IPS DF 4.7 (cell line): ENCODE data around the gene GRHL1.
A peak's percentile ranks its signal among the peaks of the same experiment; 100 is the strongest.
"Not testable (repeated sequence)": the region's sequence is repeated elsewhere in the genome, so short reads cannot be mapped to it uniquely, and the experiment has no call there.

ENCODE experiments used
- DNase-seq: peaks from one replicate; pipeline ENCODE4 v3.0.0-alpha.2; 2013; ENCODE audit warnings: low spot score; ENCODE audit errors: extremely low read depth

Gene GRHL1, protein sequence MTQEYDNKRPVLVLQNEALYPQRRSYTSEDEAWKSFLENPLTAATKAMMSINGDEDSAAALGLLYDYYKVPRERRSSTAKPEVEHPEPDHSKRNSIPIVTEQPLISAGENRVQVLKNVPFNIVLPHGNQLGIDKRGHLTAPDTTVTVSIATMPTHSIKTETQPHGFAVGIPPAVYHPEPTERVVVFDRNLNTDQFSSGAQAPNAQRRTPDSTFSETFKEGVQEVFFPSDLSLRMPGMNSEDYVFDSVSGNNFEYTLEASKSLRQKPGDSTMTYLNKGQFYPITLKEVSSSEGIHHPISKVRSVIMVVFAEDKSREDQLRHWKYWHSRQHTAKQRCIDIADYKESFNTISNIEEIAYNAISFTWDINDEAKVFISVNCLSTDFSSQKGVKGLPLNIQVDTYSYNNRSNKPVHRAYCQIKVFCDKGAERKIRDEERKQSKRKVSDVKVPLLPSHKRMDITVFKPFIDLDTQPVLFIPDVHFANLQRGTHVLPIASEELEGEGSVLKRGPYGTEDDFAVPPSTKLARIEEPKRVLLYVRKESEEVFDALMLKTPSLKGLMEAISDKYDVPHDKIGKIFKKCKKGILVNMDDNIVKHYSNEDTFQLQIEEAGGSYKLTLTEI

DNA sequence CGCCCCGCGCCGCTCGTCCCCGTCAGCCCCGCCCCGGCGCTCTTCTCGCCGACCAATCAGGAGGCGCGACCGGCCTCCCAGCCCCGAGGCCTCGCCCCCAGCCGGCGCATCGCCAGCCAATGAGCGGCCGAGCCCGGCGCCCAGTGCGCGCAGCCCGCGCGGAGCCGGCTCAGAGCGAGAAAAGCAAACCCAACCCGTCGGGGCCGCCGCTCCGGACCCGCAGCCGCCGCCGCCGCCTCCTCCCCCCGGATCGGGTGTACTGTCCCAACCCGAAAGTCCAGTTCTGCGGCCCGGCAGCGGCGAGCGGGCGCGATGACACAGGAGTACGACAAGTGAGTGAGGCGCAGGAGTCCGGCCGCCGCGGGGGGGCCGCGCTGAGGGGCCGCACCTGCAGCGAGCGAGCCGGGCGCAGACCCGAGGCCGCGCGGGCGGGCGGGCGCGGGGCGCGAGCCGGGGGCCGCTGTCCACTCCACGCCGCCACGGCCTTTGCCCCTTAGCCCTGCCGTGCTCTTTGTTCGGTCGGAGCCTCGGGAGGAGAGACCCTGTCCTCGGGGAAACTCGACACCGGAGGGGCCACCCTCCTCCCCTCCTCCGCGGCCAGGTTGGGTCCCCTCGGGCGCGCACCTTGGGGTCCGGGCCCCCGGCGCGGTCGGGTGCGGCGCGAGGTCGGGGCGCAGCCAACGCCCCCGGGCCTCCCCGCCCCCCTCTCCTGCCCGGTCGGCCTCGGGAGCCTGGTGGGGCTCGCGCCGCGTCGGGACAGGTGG, at the start of gene GRHL1:
GRHL1 (plus strand) TSS at position 172 of the 764 bp plus-strand sequence; CDS start at position 313, 141 bp downstream.
- DNase-seq: peak; percentile 28

DNA sequence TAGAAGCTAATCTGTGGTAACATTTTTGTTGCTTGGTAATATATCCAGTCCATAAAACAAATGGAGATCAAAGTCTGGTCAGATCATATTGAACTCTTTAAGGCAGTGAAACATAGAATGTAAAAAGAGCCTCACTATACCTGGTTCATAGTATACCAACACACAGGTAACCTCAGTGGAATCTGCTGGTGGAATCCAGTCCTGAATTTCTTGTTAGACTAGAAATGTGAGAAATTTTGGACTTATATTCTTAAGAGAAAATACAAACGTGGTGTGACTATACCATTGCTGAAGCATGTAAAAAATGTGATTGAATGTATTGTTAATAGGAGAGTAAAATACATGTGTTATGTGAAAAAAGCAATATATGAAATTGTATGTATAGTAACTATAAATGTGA, 46.1 kb upstream of the GRHL1 start:
- DNase-seq: no peak

DNA sequence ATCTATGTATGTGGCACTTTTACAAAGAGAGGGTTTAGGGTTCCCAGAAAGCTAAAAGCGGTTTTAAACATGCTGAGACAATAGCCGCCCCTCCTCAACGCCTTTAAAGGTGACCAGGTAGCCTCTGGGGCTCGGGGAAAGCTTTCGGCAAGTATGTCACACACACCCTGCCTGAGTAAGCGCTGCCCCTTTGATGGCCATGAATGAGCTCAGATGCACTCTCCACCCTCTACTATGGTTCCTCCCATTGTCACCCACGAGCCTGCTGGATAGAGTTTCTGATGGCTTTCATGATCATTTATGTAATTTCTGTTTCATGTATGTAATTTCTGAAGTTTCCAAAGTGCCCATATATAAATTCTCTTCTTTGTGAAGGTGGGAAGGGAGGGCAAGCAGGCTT, 44.1 kb upstream of the GRHL1 start:
- DNase-seq: no peak

DNA sequence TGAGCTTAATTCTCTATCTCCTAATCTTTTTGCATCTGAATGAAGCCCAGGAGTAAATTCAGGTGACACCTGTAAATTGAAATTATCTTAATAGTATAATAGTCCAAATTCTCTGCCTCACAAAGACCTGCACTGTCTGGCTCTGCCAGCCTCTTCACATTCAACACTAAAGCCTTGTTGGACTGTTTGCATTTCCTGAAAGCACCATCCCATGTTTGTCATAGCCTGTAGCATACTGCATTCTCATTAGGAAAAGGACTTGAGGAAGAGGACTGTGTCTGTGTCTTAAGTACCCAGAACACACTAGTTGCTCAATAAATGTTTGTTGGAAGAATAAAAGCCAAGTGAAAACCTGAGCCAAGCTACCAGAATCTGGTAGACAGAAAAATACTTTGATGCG, 42.9 kb upstream of the GRHL1 start:
- no peak for DNase-seq

DNA sequence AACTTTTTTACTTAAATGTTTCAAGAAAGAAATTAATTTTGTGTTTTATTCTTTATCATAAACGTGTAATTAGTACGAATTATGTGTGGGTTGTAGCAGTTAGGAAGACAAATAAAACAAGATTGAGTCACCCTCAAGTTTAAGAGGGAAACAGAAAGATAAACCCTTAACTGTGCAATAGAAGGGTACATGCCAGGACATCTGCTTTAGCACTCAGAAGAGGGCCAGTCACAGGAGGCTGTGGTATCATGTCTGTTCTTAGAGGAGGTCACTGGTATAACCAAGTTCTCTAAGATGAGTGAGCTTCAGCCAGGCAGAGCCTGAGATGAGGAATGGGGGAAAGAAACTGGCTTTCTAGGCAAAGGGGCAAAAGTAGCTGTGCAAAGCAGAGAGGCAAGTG, 42.4 kb upstream of the GRHL1 start:
- no peak for DNase-seq

DNA sequence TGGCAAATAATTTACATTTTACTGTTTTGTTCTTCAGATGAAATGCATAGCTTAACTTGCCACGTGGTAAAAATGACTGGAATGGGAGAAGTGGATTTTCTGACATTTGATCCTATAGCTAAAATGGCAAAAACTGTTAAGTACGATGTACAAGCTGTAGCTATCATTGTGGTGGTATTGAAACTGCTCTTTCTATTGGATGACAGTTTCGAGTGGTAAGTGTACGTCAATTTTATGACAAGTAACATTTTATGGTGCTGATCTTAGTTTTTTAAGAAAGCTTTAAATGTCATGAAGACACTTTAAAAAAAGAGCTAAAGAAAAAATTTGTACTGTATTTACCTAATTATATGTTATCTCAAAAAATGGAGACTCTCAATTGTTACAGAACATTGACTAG, 40.8 kb upstream of the GRHL1 start:
- DNase-seq: no peak

DNA sequence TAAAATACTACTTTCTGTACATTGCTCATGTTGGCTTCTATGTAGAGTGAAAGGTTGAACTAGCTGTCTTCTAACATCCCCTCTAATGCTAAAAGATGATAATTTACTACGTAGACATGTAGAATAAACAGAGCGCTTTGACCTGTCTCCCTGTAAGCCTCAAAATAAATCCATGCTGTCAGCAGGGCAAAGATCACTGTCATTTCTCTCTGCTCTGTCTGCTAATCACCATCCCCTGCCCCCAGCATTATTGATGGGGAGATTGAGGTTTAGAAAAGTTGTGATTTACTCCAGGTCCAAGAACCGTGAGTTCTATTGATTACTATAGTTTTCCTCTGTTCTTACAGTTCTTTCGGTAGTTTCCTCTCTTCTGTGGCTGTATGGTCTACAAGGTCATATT, 39.0 kb upstream of the GRHL1 start:
- no peak for DNase-seq

DNA sequence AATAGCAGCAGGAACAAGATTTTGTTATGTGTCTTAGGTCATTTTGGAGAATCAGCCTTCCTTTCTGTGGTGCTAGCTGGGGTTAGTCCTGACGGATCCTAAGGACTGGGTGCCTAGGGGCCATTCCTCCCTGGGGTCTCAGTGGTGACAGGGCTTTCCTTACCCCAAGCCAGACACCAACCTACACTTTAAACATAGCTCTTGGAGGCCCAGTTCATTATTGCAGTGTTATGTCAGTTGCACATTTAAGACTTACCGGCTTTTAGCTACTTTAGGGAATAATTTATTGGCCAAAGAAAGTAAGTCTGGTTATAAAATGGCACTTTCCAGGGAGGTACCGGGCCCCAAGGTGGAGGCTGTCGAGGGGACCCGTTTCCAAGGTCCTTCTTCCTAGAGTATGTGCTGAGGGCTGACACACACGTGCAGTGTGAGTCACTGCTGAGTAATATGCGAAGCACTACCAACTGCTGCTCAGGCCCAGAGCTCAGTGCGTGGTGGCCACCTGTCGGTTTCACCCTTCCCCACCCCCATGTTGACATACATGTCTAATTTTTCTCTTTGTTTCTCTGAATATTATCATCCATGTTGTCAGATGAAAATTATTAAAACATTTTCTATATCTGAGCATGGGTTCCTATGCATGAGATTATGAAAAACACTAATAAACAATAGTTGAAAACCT, 37.0 kb upstream of the GRHL1 start:
- DNase-seq: no peak

DNA sequence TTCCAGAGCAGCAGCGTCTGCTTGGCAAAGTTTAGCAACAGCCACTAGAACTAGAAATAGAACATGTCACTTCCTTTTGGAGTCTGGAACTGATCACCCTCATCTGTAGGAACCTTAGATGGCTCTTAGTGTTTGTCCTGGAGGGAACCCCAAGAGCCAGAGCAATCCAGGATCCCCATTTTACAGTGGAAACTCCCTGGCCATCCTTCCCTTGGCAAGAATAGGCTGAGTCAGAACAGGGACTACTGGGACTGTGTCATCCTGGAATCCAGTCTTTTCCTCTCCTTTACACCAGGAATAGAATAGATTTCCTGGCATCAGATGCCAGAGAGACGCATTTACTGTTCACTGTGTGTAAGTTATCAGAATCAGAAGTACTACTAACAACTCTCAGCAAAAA, 33.2 kb upstream of the GRHL1 start:
- no peak for DNase-seq

DNA sequence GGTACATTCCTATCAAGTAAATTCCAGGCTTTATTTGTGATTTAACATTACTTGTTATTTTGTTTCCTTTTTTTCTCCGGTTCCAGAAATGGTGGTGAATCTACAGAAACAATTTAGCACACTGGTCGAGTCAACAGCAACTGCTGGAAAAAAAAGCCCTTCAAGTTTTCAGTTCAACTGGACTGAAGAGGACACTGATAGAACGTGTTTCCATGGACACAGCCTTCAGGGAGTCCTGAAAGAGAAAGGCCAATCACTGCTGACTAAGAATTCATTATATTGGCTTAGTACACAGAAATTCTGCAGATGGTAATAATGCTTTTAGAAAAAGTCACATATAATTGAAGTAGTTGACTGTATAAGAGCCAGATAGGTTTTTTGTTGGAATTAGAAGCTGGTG, 32.0 kb upstream of the GRHL1 start:
- no peak for DNase-seq

DNA sequence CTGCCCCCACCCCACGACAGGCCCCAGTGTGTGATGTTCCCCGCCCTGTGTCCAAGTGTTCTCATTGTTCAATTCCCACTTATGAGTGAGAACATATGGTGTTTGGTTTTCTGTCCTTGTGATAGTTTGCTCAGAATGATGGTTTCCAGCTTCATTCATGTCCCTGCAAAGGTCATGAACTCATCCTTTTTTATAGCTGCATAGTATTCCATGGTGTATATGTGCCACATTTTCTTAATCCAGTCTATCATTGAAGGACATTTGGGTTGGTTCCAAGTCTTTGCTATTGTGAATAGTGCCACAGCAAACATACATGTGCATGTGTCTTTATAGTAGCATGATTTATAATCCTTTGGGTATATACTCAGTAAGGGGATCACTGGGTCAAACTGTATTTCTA, 24.5 kb upstream of the GRHL1 start:
- DNase-seq: not testable (repeated sequence)

DNA sequence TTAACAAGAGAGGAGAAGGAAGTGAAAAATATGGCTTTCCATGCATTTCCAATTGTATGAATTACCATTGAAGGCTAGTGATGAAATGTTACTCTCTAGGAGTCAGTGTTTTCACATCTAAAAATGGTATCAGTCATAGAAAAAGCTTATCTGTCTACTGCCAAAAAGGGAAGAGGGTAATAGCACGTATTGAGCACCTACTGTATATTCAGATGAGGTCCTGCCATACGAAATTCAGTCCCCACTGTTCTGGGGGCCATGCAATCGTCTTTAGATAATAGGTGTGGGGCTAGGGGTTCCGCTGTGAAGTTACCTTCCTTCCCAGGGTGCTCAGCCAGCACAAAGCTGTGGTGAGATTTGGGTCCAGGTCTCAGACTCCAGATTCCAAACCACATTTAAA, 14.2 kb upstream of the GRHL1 start:
- DNase-seq: no peak

DNA sequence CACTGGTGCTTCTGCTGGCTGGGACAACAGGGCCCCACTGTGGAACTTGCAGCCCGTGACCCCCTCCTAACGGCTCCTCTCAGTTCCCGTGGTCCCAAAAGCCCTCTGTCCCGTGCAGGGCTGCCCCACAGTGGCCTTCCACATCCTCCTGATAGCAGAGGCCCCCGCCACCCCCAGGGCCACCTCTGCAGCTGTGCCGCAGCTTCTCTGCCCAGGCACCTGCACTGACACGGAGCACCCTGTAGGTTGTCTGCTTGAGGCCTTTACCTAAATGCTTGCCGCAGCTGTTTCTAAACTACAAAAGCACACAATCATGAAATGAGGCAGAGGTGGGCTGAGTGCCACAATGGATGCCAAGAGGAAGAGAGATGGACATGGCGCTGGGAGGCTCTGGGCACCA, 13.5 kb upstream of the GRHL1 start:
- no peak for DNase-seq

DNA sequence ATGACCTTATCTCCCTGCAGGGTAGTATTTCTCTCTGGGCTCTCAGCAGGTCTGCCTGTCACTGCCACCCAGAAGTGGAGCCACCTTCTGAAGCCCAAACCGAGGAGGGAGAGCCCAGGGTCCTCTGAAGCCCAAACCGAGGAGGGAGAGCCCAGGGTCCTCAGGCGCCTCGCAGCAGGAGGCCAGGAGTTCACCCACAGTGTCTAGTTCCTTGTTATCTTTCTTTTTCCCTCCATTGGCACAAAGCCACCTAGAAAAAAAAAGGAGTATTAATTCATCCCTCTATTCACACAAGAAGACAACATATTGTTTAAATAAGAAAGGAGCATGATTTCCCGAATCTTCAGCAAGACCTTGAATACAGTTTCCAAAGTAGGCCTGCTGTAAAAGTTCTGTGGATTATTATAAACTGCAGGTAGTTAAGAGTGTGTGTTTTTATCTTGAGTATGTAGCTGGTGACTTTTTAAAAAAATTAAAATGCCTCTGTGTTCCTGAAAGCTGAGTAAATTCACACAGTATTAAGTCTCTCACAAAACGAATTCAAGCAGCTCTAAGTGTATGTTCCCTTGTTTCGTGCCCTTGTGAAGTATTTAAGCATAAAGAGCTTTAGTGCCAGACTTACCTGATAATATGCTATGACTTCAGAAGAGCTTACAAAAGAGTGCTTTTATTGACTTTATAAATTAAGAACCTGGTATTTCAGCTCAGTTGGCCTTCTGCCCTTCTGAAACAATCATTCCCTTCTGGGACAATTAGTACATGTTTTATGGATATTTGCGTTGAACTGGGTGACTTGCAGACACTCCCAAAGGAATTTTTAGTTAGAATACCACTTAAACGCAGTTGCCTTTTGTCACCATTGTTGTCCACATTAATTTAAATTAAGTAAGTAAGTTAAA, 11.7 kb upstream of the GRHL1 start:
- no peak for DNase-seq

DNA sequence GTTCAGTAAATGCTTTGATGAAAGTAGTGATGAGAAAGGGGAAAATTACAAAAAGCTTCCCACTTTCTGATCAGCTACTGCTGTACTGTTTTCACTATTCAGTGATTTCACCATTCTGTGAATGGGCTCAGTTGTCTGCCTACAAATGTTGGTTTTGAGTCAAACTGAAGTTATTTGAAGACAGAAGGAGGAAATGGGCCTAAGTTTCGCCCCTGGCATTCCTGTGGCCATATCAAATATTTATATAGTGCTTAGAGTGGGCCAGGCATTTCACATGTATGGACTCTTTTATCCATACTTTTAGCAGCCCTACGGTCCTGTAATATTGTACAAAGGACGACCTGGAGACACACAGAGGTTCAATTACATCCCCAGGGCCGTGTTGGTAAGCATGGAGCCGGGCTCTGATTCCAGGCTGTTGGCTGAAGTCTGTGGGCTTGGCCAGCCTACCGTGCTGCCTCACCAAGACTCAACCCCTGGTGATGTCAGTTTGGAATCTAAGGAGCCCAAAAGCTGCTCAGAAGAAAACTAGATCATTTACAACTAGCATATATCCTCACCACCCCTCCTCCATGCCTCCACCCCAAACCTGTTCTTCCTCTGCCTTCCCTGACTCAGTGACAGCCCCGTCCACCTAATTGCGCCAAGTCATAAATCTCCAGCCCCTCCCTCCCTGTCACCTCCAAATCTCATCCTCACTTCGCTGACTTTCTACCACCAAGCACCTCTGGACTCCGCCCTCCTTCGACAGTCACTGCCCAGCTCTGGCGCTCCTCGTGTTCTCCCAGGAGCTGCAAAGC, 10.1 kb upstream of the GRHL1 start:
- no peak for DNase-seq

DNA sequence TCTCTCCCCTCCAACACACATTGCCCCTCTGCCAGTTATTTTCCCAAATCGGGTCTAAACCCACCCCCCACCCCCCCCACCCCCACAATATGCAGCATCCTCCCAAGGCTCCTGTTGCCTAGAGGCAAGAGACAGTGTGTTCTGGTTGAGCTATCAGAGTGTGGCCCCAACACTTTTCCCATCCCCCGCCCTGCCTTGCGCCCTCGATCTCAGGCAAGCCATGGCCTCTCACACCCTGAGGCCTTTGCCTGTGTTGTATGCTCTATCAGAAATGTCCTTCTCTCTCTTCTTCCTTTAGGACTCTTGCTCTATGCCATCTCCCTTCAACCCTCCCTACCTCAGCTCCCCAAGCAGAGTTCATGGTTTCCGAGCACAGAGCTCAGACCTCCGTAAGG, 9.5 kb upstream of the GRHL1 start:
- no peak for DNase-seq

DNA sequence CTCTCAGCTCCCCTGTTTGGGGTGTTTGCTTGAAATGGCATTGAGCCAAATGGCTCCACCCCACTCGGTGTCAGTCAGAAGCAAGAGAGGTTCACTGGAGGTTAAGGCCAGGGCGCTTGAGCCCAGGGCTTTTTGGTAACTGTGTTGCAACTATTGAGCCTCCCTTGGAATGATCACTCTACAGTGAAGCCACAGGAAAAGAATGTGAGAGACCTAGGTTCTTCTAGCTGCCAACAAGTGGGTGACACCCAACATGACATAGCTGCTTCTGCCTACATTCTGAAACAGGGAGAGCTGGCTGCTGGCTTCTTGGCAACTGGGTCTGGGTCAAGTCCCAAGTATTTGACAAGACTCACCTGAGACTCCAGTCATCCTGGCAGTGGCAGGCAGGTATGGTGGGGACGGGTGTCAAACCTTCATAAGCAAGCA, 7.1 kb upstream of the GRHL1 start:
- DNase-seq: no peak

DNA sequence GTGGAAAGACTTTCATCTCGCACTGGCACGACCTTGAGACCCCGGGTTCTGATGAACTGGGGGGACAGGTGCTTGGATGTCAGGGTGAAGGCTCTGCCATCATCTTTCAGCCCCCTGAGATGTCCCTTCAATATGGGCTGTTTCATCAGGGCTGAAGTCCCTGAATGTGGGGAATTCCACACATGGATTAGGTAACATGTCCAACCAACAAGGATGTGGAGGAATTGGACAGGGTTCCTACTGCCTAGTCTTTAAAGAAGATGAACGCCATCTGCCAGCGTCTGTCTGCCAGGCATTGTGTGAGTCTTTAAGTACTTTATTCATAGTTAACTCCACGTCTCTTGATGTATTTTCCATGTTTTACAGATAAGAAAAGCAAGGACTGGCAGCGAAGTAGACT, 5.9 kb upstream of the GRHL1 start:
- no peak for DNase-seq

DNA sequence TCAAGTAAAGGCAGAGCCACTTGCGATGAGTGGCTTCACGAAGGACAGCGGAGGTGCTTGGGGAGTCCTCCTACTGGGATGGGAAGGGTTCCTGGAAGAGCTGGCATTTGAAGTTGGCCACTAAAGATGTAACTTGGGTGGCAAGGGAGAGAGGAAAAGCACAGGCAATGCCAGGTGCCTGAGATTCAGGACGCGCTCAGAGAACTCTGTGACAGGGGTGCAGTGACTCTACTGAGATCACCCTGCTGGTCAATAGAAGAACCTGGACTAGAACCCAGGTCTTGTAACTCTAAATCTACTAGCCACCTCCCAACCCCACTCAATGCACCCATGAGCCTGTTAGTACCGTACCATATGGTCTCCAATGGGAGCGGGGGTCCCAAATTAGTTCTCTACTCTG, 5.4 kb upstream of the GRHL1 start:
- no peak for DNase-seq

DNA sequence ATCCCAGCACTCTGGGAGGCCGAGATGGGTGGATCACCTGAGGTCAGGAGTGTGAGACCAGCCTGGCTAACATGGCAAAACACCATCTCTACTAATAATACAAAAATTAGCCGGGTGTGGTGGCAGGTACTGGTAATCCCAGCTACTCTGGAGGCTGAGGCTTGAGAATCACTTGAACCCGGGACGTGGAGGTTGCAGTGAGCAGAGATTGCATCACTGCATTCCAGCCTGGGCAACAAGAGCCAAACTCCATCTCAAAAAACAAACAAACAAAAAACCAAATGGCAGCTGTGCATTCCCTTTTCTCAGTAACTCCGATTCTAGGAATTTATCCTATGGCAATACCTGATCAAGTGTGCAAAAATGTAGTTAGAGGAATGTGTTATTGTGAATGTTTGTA, 4.7 kb upstream of the GRHL1 start:
- no peak for DNase-seq
